HepG2 (cell line): ENCODE results near the gene MRPS21. TPM values are rescaled to one million over a fixed set of nuclear protein-coding genes. Genes with fewer than 3 reads are reported as not detected.
A peak's percentile ranks its signal among the peaks of the same experiment; 100 is the strongest.

Experiments
- ATAC-seq: fragments of 200-7000 bp; cut with Tn5 transposase; 3 replicates; pipeline ENCODE4 v1.9.1; 2020; ENCODE audit warnings: mild to moderate bottlenecking, moderate library complexity
- BruUV-seq: library from RNA; stranded (reverse); fragments of 400-500 nt; replicated peaks from 2 replicates; lab custom pipeline; 2021; lab: Mats Ljungman, UMichigan
- CTCF ChIA-PET: fragments of 300-600 bp; formaldehyde crosslinking; extraction: SDS; loops from one replicate; lab custom pipeline; 2021; ENCODE audit warnings: low total read pairs, inconsistent platforms, low intra/inter-chr PET ratio; lab: Yijun Ruan, JAX
- POLR2A ChIA-PET: fragments of 350-600 bp; sonication (Branson Sonifier 250); formaldehyde crosslinking; loops from one replicate; lab custom pipeline; 2020; ENCODE audit warnings: antibody characterized with exemption, inconsistent platforms; lab: Yijun Ruan, JAX
- DNase-seq: peaks from one replicate; pipeline ENCODE4 v3.0.0-alpha.2; 2015; ENCODE audit warnings: low spot score
- FAIRE-seq: peaks from 3 replicates; lab custom pipeline; 2011; peaks lifted over from hg19 to GRCh38; lab: Jason Lieb, UNC
- H2AFZ ChIP-seq: one replicate; pipeline ENCODE4 v1.6.1; 2011; ENCODE audit warnings: low read length, inconsistent platforms
- H3K27ac ChIP-seq: fragments of 300-600 bp; 3 replicates; pipeline ENCODE4 v1.8.0; 2011; ENCODE audit warnings: mixed run types, mild to moderate bottlenecking, mixed read lengths, low read length, inconsistent platforms; ENCODE audit not compliant: insufficient read depth; ENCODE audit errors: extremely low read length
- H3K27me3 ChIP-seq, 2 experiments: fragments of 200-600 bp in 1 of 2; 2 replicates in 1 of 2; 3 replicates in 1 of 2; pipeline versions ENCODE4 v1.6.0 to v1.8.0; 2011; ENCODE audit warnings: low read length in 2 of 2, mild to moderate bottlenecking in 2 of 2, moderate library complexity in 2 of 2, inconsistent platforms in 1 of 2; ENCODE audit not compliant: insufficient read depth in 2 of 2, control insufficient read depth in 1 of 2
- H3K36me3 ChIP-seq, 2 experiments: fragments of 200-600 bp in 1 of 2; replicated peaks in 1 of 2; 2 replicates in 1 of 2; 3 replicates in 1 of 2; pipeline versions ENCODE4 v1.5.1 to v1.8.0; 2011; ENCODE audit warnings: low read length in 2 of 2, inconsistent platforms in 1 of 2; ENCODE audit not compliant: insufficient read depth in 2 of 2, control insufficient read depth in 1 of 2
- H3K4me1 ChIP-seq: 2 replicates; pipeline ENCODE4 v1.5.1; 2012; ENCODE audit warnings: low read length, inconsistent platforms; ENCODE audit not compliant: insufficient read depth
- H3K4me2 ChIP-seq: 2 replicates; pipeline ENCODE4 v1.6.0; 2011; ENCODE audit warnings: low read depth, low read length, inconsistent platforms
- H3K4me3 ChIP-seq, 3 experiments: fragments of 200-600 bp in 1 of 3; sonication (generic), shearing (Covaris generic) in 1 of 3; replicated peaks in 1 of 3; 2 replicates each; pipeline ENCODE4 v1.5.1; 2011 to 2016; ENCODE audit warnings: low read length in 3 of 3, inconsistent platforms in 2 of 3, low read depth in 2 of 3, mild to moderate bottlenecking in 2 of 3, control low read depth in 1 of 3, mixed read lengths in 1 of 3; ENCODE audit not compliant: insufficient read depth in 1 of 3
- H3K79me2 ChIP-seq: one replicate; pipeline ENCODE4 v1.6.1; 2011; ENCODE audit warnings: low read length, inconsistent platforms; ENCODE audit not compliant: insufficient read depth
- H3K9ac ChIP-seq: 2 replicates; pipeline ENCODE4 v1.6.0; 2011; ENCODE audit warnings: mild to moderate bottlenecking, low read depth, low read length, inconsistent platforms; ENCODE audit not compliant: insufficient read depth
- H3K9me3 ChIP-seq: 2 replicates; pipeline ENCODE4 v1.5.1; 2012; ENCODE audit warnings: mild to moderate bottlenecking, low read length
- H4K20me1 ChIP-seq: 2 replicates; pipeline ENCODE4 v1.6.0; 2011; ENCODE audit warnings: inconsistent platforms, mild to moderate bottlenecking, low read length, moderate library complexity; ENCODE audit not compliant: insufficient read depth
- CBFB ChIP-seq: sonication (generic); formaldehyde crosslinking; IDR thresholded peaks from 2 replicates; pipeline ENCODE4 v1.4.0; 2020; ENCODE audit warnings: missing genetic modification reagents
- GABPA ChIP-seq, 2 experiments: IDR thresholded peaks; 2 replicates each; pipeline ENCODE4 v1.6.1; 2011 to 2016; ENCODE audit warnings: low read depth in 2 of 2, low read length in 1 of 2, missing biosample characterization in 1 of 2, missing genetic modification characterization in 1 of 2
- GLI4 ChIP-seq: sonication (generic); formaldehyde crosslinking; IDR thresholded peaks from 2 replicates; pipeline ENCODE4 v1.5.1; 2020; ENCODE audit warnings: missing genetic modification reagents, mild to moderate bottlenecking, moderate library complexity, borderline replicate concordance
- HNF4A ChIP-seq: sonication (generic); formaldehyde crosslinking; IDR thresholded peaks from 2 replicates; pipeline ENCODE4 v1.4.0; 2020; ENCODE audit warnings: missing genetic modification reagents
- HOXD1 ChIP-seq: sonication (generic); formaldehyde crosslinking; IDR thresholded peaks from 2 replicates; pipeline ENCODE4 v1.5.0; 2020; ENCODE audit warnings: missing genetic modification reagents
- NFRKB ChIP-seq: fragments of 450-650 bp; IDR thresholded peaks from 2 replicates; pipeline ENCODE4 v1.6.1; 2017
- NFYB ChIP-seq: sonication (generic); formaldehyde crosslinking; IDR thresholded peaks from 2 replicates; pipeline ENCODE4 v1.4.0; 2020; ENCODE audit warnings: missing genetic modification reagents
- PAX8 ChIP-seq: sonication (generic); formaldehyde crosslinking; IDR thresholded peaks from 2 replicates; pipeline ENCODE4 v1.8.0; 2022; ENCODE audit warnings: mild to moderate bottlenecking, missing genetic modification reagents, borderline replicate concordance
- PITX1 ChIP-seq: sonication (generic); formaldehyde crosslinking; IDR thresholded peaks from 2 replicates; pipeline ENCODE4 v1.5.1; 2020; ENCODE audit warnings: mild to moderate bottlenecking, missing genetic modification reagents
- TEAD2 ChIP-seq: sonication (generic); formaldehyde crosslinking; IDR thresholded peaks from 2 replicates; pipeline ENCODE4 v1.9.0; 2021; ENCODE audit warnings: missing genetic modification reagents
- TOPORS ChIP-seq: sonication (generic); formaldehyde crosslinking; IDR thresholded peaks from 2 replicates; pipeline ENCODE4 v1.8.0; 2023; ENCODE audit warnings: mild to moderate bottlenecking, missing genetic modification reagents
- ZNF615 ChIP-seq: sonication (generic); formaldehyde crosslinking; IDR thresholded peaks from 2 replicates; pipeline ENCODE4 v1.5.0; 2020; ENCODE audit warnings: mild to moderate bottlenecking, missing genetic modification reagents, borderline replicate concordance
- WGBS: methylation state at CpG from one replicate; pipeline ENCODE4 v1.1.6; 2017; ENCODE audit warnings: low lambda C conversion rate; 5-methylcytosine and 5-hydroxymethylcytosine counted together
- in situ Hi-C: cut with HindIII; loops from 2 replicates; pipeline ENCODE4 v1.10.0; 2017; ENCODE audit warnings: low pct_unique_long_range_greater_than_20kb; ENCODE audit not compliant: extremely low pct_ligation_motif_present
- intact Hi-C: fragments of 100-400 bp; cut with micrococcal nuclease; formaldehyde crosslinking; loops from one replicate; pipeline ENCODE4 v1.10.0; 2022; ENCODE audit not compliant: unreplicated experiment
- polyA plus RNA-seq, 8 experiments: library from polyadenylated mRNA; depleted of rRNA in 3 of 8; stranded (reverse) in 7 of 8; unstranded in 1 of 8; fragments of >200 nt; fragmentation: Illumina TruSeq in 4 of 8; extraction: Trizol in 4 of 8; gene quantifications; 2 replicates each; pipeline versions ENCODE4 v1.2.1 to v1.2.3, GENCODE V29; 2011 to 2016; ENCODE audit warnings: low read depth in 4 of 8, missing spikeins in 1 of 8, mixed read lengths in 1 of 8; ENCODE audit not compliant: insufficient read depth in 1 of 8
- total RNA-seq, 5 experiments: library from RNA; depleted of rRNA; stranded (reverse); fragments of >200 nt; fragmentation: Illumina TruSeq; extraction: Trizol; gene quantifications; 2 replicates each; pipeline ENCODE4 v1.2.3, GENCODE V29; 2016; ENCODE audit warnings: low read depth in 1 of 5
- TF ChIP-seq, protein P1 (sequence below): sonication (generic); formaldehyde crosslinking; IDR thresholded peaks from 2 replicates; pipeline ENCODE4 v1.5.0; 2020; ENCODE audit warnings: mild to moderate bottlenecking, low read depth, missing genetic modification reagents, borderline replicate concordance
- TF ChIP-seq, protein P2 (sequence below): sonication (generic); formaldehyde crosslinking; IDR thresholded peaks from 2 replicates; pipeline ENCODE4 v1.4.0; 2020; ENCODE audit warnings: mild to moderate bottlenecking, low read depth, missing genetic modification reagents
- TF ChIP-seq, protein P3 (sequence below): IDR thresholded peaks from 2 replicates; pipeline ENCODE4 v1.6.1; 2016; ENCODE audit warnings: low read depth
- TF ChIP-seq, protein P4 (sequence below): sonication (generic); formaldehyde crosslinking; IDR thresholded peaks from 2 replicates; pipeline ENCODE4 v1.5.0; 2020; ENCODE audit warnings: missing genetic modification reagents
- TF ChIP-seq, protein P5 (sequence below): sonication (generic); formaldehyde crosslinking; IDR thresholded peaks from 2 replicates; pipeline ENCODE4 v1.5.0; 2020; ENCODE audit warnings: mild to moderate bottlenecking, missing genetic modification reagents, moderate library complexity

The MRPS21 gene
- total and polyA plus RNA-seq, 2 of the 13 experiments (the other 11 are each of a cell fraction or from before 2014, with no cell fraction given): 59.4 to 64.2 TPM

DNA sequence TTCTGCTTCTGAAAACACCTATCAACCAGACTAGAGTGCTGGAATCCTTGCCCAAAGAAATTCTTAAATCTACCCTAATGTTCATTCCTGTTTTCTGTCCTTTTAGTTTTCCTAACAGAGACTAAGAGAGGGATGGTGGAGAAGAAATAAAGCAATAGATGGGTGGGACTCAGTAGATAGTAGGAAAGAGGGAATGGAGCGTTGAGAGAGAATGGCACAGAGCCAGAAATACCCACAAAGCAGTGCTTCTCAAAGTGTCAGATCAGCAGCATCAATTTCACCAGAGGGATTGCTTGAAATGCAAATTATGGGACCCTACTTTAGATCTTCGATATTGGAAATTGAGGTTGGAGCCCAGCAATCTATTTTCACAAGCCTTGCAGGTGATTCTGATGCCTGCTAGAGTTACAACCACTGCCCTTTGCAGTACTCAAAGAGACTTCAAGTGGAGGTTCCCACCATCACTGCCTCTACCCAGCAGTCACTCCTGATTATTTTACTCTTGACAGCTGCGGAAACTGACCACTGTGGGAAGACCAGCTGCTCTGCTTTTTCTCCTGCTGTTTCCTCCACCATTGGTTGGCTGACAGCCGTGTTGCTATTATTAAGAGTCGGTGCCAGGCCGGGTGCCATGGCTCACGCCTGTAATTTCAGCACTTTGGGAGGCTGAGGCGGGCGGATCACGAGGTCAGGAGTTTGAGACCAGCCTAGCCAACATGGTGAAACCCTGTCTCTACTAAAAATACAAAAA, 16.3 kb downstream of the MRPS21 start:
- FAIRE-seq (no peak), ATAC-seq (no peak), DNase-seq (no peak)
- ChIA-PET CTCF (no interaction called here), POLR2A (no interaction called here)
- in situ Hi-C loops (no loop called here), intact Hi-C loops (no loop called here)
- H3K79me2 ChIP-seq: no peaks in the 10 kb centered on the region
- H3K27ac ChIP-seq: no peak overlapping the region
- H3K4me1 ChIP-seq: peaks cover 9% of the 10 kb centered on the region
- H3K4me2 ChIP-seq: no peak overlapping the region
- H3K9me3 ChIP-seq: no peaks in the 10 kb centered on the region
- no peaks in the 10 kb centered on the region for H3K27me3 ChIP-seq
- TSS peak; percentile 73 for BruUV-seq
- H2AFZ ChIP-seq: no peak overlapping the region
- 87% methylated on average over 10 of the region's 10 CpGs for WGBS
- no peak overlapping the region for H3K4me3 ChIP-seq
- H3K9ac ChIP-seq: no peak overlapping the region
- H4K20me1 ChIP-seq: no peaks in the 10 kb centered on the region
- peaks cover 0 to 15% of the 10 kb centered on the region in 2 experiments; a peak in 1 of 5 replicates for H3K36me3 ChIP-seq
- TF ChIP-seq, protein P1, sequence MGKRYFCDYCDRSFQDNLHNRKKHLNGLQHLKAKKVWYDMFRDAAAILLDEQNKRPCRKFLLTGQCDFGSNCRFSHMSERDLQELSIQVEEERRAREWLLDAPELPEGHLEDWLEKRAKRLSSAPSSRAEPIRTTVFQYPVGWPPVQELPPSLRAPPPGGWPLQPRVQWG: no peak
- TF ChIP-seq HOXD1 (CRISPR knock-in tag) (no peak), PAX8 (CRISPR knock-in tag) (no peak), NFRKB (no peak), PITX1 (CRISPR knock-in tag) (no peak), GABPA (IDR thresholded peaks at IDR 0.05; ENCODE audit: low read depth, low read length) (no peak), GABPA (CRISPR knock-in tag; IDR thresholded peaks at IDR 0.05; ENCODE audit: low read depth) (no peak), NFYB (no peak), HNF4A (CRISPR knock-in tag) (no peak), TEAD2 (CRISPR knock-in tag) (no peak), ZNF615 (CRISPR knock-in tag) (no peak), TOPORS (CRISPR knock-in tag) (no peak), GLI4 (CRISPR knock-in tag) (no peak), CBFB (no peak)
- TF ChIP-seq, protein P2, sequence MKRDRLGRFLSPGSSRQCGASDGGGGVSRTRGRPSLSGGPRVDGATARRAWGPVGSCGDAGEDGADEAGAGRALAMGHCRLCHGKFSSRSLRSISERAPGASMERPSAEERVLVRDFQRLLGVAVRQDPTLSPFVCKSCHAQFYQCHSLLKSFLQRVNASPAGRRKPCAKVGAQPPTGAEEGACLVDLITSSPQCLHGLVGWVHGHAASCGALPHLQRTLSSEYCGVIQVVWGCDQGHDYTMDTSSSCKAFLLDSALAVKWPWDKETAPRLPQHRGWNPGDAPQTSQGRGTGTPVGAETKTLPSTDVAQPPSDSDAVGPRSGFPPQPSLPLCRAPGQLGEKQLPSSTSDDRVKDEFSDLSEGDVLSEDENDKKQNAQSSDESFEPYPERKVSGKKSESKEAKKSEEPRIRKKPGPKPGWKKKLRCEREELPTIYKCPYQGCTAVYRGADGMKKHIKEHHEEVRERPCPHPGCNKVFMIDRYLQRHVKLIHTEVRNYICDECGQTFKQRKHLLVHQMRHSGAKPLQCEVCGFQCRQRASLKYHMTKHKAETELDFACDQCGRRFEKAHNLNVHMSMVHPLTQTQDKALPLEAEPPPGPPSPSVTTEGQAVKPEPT (CRISPR knock-in tag): no peak
- TF ChIP-seq, protein P3, sequence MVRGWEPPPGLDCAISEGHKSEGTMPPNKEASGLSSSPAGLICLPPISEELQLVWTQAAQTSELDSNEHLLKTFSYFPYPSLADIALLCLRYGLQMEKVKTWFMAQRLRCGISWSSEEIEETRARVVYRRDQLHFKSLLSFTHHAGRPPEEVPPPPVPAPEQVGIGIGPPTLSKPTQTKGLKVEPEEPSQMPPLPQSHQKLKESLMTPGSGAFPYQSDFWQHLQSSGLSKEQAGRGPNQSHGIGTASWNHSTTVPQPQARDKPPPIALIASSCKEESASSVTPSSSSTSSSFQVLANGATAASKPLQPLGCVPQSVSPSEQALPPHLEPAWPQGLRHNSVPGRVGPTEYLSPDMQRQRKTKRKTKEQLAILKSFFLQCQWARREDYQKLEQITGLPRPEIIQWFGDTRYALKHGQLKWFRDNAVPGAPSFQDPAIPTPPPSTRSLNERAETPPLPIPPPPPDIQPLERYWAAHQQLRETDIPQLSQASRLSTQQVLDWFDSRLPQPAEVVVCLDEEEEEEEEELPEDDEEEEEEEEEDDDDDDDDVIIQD (CRISPR knock-in tag): no peak
- TF ChIP-seq, protein P4, sequence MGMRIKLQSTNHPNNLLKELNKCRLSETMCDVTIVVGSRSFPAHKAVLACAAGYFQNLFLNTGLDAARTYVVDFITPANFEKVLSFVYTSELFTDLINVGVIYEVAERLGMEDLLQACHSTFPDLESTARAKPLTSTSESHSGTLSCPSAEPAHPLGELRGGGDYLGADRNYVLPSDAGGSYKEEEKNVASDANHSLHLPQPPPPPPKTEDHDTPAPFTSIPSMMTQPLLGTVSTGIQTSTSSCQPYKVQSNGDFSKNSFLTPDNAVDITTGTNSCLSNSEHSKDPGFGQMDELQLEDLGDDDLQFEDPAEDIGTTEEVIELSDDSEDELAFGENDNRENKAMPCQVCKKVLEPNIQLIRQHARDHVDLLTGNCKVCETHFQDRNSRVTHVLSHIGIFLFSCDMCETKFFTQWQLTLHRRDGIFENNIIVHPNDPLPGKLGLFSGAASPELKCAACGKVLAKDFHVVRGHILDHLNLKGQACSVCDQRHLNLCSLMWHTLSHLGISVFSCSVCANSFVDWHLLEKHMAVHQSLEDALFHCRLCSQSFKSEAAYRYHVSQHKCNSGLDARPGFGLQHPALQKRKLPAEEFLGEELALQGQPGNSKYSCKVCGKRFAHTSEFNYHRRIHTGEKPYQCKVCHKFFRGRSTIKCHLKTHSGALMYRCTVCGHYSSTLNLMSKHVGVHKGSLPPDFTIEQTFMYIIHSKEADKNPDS (CRISPR knock-in tag): no peak
- TF ChIP-seq, protein P5, sequence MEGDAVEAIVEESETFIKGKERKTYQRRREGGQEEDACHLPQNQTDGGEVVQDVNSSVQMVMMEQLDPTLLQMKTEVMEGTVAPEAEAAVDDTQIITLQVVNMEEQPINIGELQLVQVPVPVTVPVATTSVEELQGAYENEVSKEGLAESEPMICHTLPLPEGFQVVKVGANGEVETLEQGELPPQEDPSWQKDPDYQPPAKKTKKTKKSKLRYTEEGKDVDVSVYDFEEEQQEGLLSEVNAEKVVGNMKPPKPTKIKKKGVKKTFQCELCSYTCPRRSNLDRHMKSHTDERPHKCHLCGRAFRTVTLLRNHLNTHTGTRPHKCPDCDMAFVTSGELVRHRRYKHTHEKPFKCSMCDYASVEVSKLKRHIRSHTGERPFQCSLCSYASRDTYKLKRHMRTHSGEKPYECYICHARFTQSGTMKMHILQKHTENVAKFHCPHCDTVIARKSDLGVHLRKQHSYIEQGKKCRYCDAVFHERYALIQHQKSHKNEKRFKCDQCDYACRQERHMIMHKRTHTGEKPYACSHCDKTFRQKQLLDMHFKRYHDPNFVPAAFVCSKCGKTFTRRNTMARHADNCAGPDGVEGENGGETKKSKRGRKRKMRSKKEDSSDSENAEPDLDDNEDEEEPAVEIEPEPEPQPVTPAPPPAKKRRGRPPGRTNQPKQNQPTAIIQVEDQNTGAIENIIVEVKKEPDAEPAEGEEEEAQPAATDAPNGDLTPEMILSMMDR (CRISPR knock-in tag): no peak
